ENCODE results near the gene IRX1.
A peak's percentile ranks its signal among the peaks of the same experiment; 100 is the strongest.

Gene IRX1

DNA sequence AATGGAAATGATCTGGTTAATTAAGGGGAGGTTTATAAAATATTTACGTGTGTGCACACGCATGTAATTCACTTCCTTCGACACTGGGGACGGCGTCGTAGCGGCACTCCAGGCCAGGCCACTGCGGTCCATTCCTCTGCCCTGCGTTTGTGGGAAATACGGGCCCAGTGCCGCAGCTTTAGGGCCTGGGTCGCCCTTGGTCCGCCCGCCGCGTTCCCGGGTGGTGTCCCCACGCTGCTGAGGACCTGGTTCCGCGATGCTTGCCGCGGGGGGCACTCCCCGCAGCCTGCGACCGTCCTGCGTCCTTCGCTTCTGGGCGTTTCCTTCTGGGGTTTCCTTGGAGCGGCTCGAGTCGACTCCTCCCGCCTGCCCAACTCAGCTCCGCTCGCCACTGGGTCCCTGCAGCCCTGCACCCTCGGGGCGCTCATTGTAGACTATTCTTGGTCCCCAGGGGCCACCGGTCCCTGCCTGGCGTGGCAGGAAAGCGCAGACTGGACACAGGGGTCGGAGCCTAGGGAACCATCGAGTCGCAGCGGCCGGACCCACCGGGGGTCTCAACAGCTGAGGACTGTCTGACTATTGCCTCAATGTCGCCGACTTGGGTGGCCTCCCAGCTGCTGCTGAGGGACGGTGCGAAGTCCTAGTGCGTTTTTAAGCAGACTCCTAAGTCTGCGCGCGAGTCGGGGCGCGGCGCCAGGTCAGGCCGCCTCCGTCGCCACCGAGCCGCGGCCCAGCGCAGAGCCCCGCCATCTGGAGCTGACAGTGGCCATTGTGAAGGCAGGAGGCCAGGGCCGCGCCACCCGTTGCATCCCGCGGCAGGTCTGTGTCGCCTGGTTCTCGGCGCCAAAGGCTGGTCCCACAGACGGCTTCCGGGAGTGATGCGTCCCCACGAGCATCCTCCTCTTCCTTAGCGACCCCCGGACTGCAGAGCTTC lies 4.4 kb upstream of the IRX1 start:
- no peak for DNase-seq (ENCODE audit: low spot score)
- Histone ChIP-seq H3K4me3 (peak overlapping the region; percentile 9), H3K27ac (no peak overlapping the region)
- TF ChIP-seq CTCF (IDR thresholded peaks at IDR 0.05) = no peak

DNA sequence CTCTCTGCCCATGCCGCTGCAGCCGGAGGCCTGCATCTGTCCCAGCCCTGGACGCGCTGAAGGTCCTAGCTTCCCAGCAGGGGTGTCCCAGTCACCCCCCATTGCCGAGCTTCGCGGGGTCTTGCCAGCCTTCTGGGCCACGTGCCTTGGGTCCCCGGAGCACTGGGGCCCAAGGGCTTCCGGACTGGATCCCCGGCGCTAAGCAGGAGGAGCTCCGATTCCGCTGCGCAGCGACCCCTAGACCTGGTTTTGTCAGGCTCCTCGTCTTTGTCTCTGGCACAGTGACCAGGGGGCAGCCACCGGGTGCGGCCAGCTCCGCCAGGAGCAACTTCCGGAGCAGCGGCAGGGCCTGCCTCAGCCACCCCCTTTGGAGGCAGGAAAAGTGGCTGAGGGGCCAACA lies 3.3 kb upstream of the IRX1 start:
- no peak for TF ChIP-seq CTCF (IDR thresholded peaks at IDR 0.05)
- H3K27ac ChIP-seq = no peak overlapping the region
- H3K4me3 ChIP-seq = no peak overlapping the region
- no peak for DNase-seq (ENCODE audit: low spot score)

DNA sequence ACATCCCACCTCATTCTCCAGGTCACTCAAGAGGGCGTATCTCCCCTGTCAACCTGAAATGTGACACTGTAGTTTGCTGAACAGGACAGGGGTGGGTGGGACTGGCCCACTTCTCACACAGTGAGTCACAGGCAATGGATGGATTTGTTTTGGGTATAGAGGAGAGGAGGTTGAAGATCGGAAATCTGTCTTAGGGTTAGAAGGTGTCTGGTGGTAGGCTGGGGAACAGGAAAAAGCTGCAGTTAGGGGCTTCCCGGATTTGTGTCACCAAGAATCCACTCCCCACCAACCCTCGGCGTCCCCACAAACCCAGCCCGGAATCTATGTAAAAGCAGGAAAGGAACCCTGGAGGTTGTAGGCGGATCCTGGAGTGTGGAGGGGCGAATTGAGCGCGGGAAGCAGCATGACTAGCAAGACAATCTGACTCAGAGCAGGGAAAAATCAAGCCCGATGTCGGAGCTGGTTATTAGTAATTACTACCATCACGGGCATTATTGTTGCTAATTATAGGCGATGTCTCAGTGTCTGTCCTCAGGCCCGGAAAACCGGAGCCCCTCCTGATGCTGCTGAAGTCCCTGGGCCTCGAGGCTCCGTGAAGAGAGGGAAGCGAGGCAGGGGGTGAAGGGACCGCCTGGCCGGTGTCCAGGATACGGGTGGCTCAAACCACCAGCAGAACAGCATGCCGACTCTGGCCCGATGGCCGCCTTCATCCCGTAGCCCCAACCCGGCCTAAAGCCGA lies 1.7 kb upstream of the IRX1 start:
- no peak for TF ChIP-seq CTCF (IDR thresholded peaks at IDR 0.05)
- no peak for DNase-seq (ENCODE audit: low spot score)
- Histone ChIP-seq H3K27ac (no peak overlapping the region), H3K4me3 (peak overlapping the region; percentile 59)

- peak overlapping the region; percentile 59 for H3K4me3 ChIP-seq
- TF ChIP-seq CTCF (IDR thresholded peaks at IDR 0.05) = no peak
Observed at GRCh38 chr5:3594510-3595005, 1.1 kb upstream of the IRX1 start.

GRCh38 chr5:3596261-3596825 lies 711 bp downstream of the IRX1 start:
- TF ChIP-seq CTCF (IDR thresholded peaks at IDR 0.05) = no peak
- DNase-seq (ENCODE audit: low spot score) = peak; percentile 62
- Histone ChIP-seq H3K4me3 (peak overlapping the region; percentile 59), H3K27ac (no peak overlapping the region)

More at GRCh38 chr5:3594510-3595005, 1.1 kb upstream of the IRX1 start:
- no peak for DNase-seq (ENCODE audit: low spot score)
- no peak overlapping the region for H3K27ac ChIP-seq

DNA sequence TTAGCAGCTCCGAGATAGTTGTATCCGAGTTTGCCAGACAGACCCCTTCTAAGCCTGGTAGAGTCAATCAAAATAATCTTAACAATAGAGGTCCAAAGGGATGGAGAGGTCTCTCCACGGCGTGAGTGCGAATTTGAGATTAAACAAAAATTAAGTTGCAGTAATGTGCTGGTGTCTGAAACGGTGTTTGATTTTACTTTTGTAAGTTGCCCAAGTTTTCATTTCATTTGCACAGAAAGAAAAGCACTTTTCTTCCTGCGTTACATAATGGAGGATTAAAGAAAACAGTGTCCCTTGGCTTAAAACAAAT lies 1.2 kb downstream of the IRX1 start:
- Histone ChIP-seq H3K27ac (no peak overlapping the region), H3K4me3 (no peak overlapping the region)
- no peak for TF ChIP-seq CTCF (IDR thresholded peaks at IDR 0.05)
- DNase-seq (ENCODE audit: low spot score) = no peak
